ENCODE measurements around the gene KLK13. TPM values are rescaled to one million over a fixed set of nuclear protein-coding genes. Genes with fewer than 3 reads are reported as not detected.

KLK13 gene
- total RNA-seq, 2 experiments from 2014 or later: not detected

GRCh38 chr19:51027126-51027806 is 37.6 kb downstream of the KLK13 start:
- H3K27ac Mint-ChIP-seq: no peak overlapping the region
- H3K27me3 Mint-ChIP-seq: peaks cover 29% of the 10 kb centered on the region
- intact Hi-C loops (cut with DNase I, micrococcal nuclease): no loop called here
- H3K4me3 Mint-ChIP-seq: no peak overlapping the region
- ChIA-PET CTCF (interaction anchor here (0.6 to 1.5 kb wide), 2 partner anchors 10 to 39 kb away, joined by 3 read pairs; no protein-coding TSS in a partner anchor), POLR2A (no interaction called here)
- H3K36me3 Mint-ChIP-seq (ENCODE audit: low read depth): no peaks in the 10 kb centered on the region
- DNase-seq: no peak
- no peaks in the 10 kb centered on the region for H3K9me3 Mint-ChIP-seq (ENCODE audit: low read depth)
- no peak for ATAC-seq
- no peaks in the 10 kb centered on the region for H3K4me1 Mint-ChIP-seq

GRCh38 chr19:51026554-51026831 is 38.4 kb downstream of the KLK13 start, which contains the start of gene KLK11:
Gene KLK11 (minus strand): TSS chr19:51026616. CDS start chr19:51025631, 985 bp downstream.
- no peak within 1 kb of the TSS for H3K4me3 Mint-ChIP-seq
- intact Hi-C loops (cut with DNase I, micrococcal nuclease): no loop called here
- CTCF ChIA-PET: no interaction called here
- no peak for DNase-seq
- no peaks in the 10 kb centered on the region for H3K36me3 Mint-ChIP-seq (ENCODE audit: low read depth)
- H3K27me3 Mint-ChIP-seq: peaks cover 29% of the 10 kb centered on the region
- POLR2A ChIA-PET: no interaction called here
- no peak for ATAC-seq
- H3K9me3 Mint-ChIP-seq (ENCODE audit: low read depth): no peaks in the 10 kb centered on the region
- H3K27ac Mint-ChIP-seq: no peak within 1 kb of the TSS
- no peaks in the 10 kb centered on the region for H3K4me1 Mint-ChIP-seq

GRCh38 chr19:51025809-51026553 is 38.9 kb downstream of the KLK13 start:
- POLR2A ChIA-PET: no interaction called here
- H3K4me3 Mint-ChIP-seq: no peak overlapping the region
- no peaks in the 10 kb centered on the region for H3K4me1 Mint-ChIP-seq
- ATAC-seq (no peak), DNase-seq (no peak)
- H3K27me3 Mint-ChIP-seq: peaks cover 24% of the 10 kb centered on the region
- CTCF ChIA-PET: interaction anchor here (0.5 kb wide), 1 partner anchor 1269 kb away, joined by 3 read pairs; no protein-coding TSS in a partner anchor
- no peaks in the 10 kb centered on the region for H3K9me3 Mint-ChIP-seq (ENCODE audit: low read depth)
- H3K36me3 Mint-ChIP-seq (ENCODE audit: low read depth): no peaks in the 10 kb centered on the region
- no peak overlapping the region for H3K27ac Mint-ChIP-seq
- intact Hi-C loops (cut with DNase I, micrococcal nuclease): no loop called here

GRCh38 chr19:51025401-51025800 is 39.5 kb downstream of the KLK13 start:
- intact Hi-C loops (cut with DNase I, micrococcal nuclease): no loop called here
- Mint-ChIP-seq H3K9me3 (ENCODE audit: low read depth) (no peaks in the 10 kb centered on the region), H3K27me3 (peaks cover 22% of the 10 kb centered on the region), H3K4me3 (no peak overlapping the region), H3K27ac (no peak overlapping the region), H3K36me3 (ENCODE audit: low read depth) (no peaks in the 10 kb centered on the region), H3K4me1 (no peaks in the 10 kb centered on the region)
- DNase-seq (no peak), ATAC-seq (no peak)
- CTCF ChIA-PET: interaction anchor here (0.5 kb wide), 1 partner anchor 1269 kb away, joined by 3 read pairs; no protein-coding TSS in a partner anchor
- POLR2A ChIA-PET: no interaction called here

- Mint-ChIP-seq H3K4me3 (no peak overlapping the region), H3K27ac (no peak overlapping the region), H3K9me3 (ENCODE audit: low read depth) (no peaks in the 10 kb centered on the region), H3K36me3 (ENCODE audit: low read depth) (no peaks in the 10 kb centered on the region), H3K27me3 (peaks cover 27% of the 10 kb centered on the region), H3K4me1 (peaks cover 1% of the 10 kb centered on the region)
- intact Hi-C loops (cut with DNase I, micrococcal nuclease): no loop called here
- DNase-seq: no peak
- ChIA-PET POLR2A (no interaction called here), CTCF (no interaction called here)
- ATAC-seq: no peak
Measured at GRCh38 chr19:51024924-51025323, 40.0 kb downstream of the KLK13 start.

GRCh38 chr19:51023946-51024345 is 40.9 kb downstream of the KLK13 start:
- Mint-ChIP-seq H3K4me1 (peaks cover 3% of the 10 kb centered on the region), H3K4me3 (no peak overlapping the region), H3K9me3 (ENCODE audit: low read depth) (no peaks in the 10 kb centered on the region), H3K36me3 (ENCODE audit: low read depth) (no peaks in the 10 kb centered on the region), H3K27me3 (peaks cover 29% of the 10 kb centered on the region), H3K27ac (no peak overlapping the region)
- ChIA-PET CTCF (interaction anchor here (0.6 kb wide), 1 partner anchor 101 kb away, joined by 3 read pairs; no protein-coding TSS in a partner anchor), POLR2A (no interaction called here)
- intact Hi-C loops (cut with DNase I, micrococcal nuclease): no loop called here
- ATAC-seq: no peak
- no peak for DNase-seq

GRCh38 chr19:51022526-51022925 is 42.4 kb downstream of the KLK13 start:
- POLR2A ChIA-PET: no interaction called here
- H3K4me1 Mint-ChIP-seq: peaks cover 10% of the 10 kb centered on the region
- no peaks in the 10 kb centered on the region for H3K36me3 Mint-ChIP-seq (ENCODE audit: low read depth)
- no peak for DNase-seq
- H3K9me3 Mint-ChIP-seq (ENCODE audit: low read depth): no peaks in the 10 kb centered on the region
- intact Hi-C loops (cut with DNase I, micrococcal nuclease): no loop called here
- H3K27me3 Mint-ChIP-seq: peaks cover 39% of the 10 kb centered on the region
- ATAC-seq: no peak
- CTCF ChIA-PET: interaction anchor here (0.6 to 1.5 kb wide), 2 partner anchors 100 to 520 kb away, joined by 3 to 5 read pairs; no protein-coding TSS in a partner anchor
- no peak overlapping the region for H3K27ac Mint-ChIP-seq
- no peak overlapping the region for H3K4me3 Mint-ChIP-seq

- Mint-ChIP-seq H3K4me1 (peaks cover 18% of the 10 kb centered on the region), H3K36me3 (ENCODE audit: low read depth) (no peaks in the 10 kb centered on the region), H3K27ac (no peak overlapping the region), H3K4me3 (no peak overlapping the region), H3K27me3 (peaks cover 43% of the 10 kb centered on the region), H3K9me3 (ENCODE audit: low read depth) (no peaks in the 10 kb centered on the region)
- ChIA-PET POLR2A (no interaction called here), CTCF (interaction anchor here (0.6 to 1.9 kb wide), 7 partner anchors 29 to 310 kb away, joined by 3 to 10 read pairs (median 3); no protein-coding TSS in a partner anchor)
- ATAC-seq (peak; percentile 43), DNase-seq (peak; percentile 41)
- intact Hi-C loops (cut with DNase I, micrococcal nuclease): loop anchor here in 1 of 2 experiments (1.0 kb wide), 2 partner anchors 73 to 148 kb away; no protein-coding TSS in a partner anchor
Measured at GRCh38 chr19:51020988-51021651, 43.8 kb downstream of the KLK13 start.

- no peaks in the 10 kb centered on the region for H3K36me3 Mint-ChIP-seq (ENCODE audit: low read depth)
- peak within 1 kb of the TSS; percentile 12 for H3K4me3 Mint-ChIP-seq
- peaks cover 18% of the 10 kb centered on the region for H3K4me1 Mint-ChIP-seq
- no peaks in the 10 kb centered on the region for H3K9me3 Mint-ChIP-seq (ENCODE audit: low read depth)
- DNase-seq: no peak
- H3K27ac Mint-ChIP-seq: no peak within 1 kb of the TSS
- POLR2A ChIA-PET: no interaction called here
- intact Hi-C loops (cut with DNase I, micrococcal nuclease): loop anchor here in 1 of 2 experiments (5.0 kb wide), 1 partner anchor 87 kb away; no protein-coding TSS in a partner anchor
- H3K27me3 Mint-ChIP-seq: peaks cover 52% of the 10 kb centered on the region
- CTCF ChIA-PET: interaction anchor here (1.9 kb wide), 1 partner anchor 74 kb away, joined by 10 read pairs; no protein-coding TSS in a partner anchor
- no peak for ATAC-seq
Measured at GRCh38 chr19:51019544-51019925, 45.4 kb downstream of the KLK13 start, which contains the start of gene KLK10. Gene KLK10 (minus strand): TSS chr19:51019709. CDS start chr19:51019130, 579 bp downstream.

GRCh38 chr19:51018745-51019543 is 45.9 kb downstream of the KLK13 start:
- POLR2A ChIA-PET: interaction anchor here (0.5 kb wide), 1 partner anchor 215 kb away, joined by 4 read pairs; no protein-coding TSS in a partner anchor
- peak; percentile 14 for ATAC-seq

More at GRCh38 chr19:51018745-51019543, 45.9 kb downstream of the KLK13 start:
- Mint-ChIP-seq H3K27me3 (peaks cover 55% of the 10 kb centered on the region), H3K9me3 (ENCODE audit: low read depth) (no peaks in the 10 kb centered on the region), H3K27ac (no peak overlapping the region), H3K4me3 (peak overlapping the region; percentile 12), H3K4me1 (peaks cover 18% of the 10 kb centered on the region), H3K36me3 (ENCODE audit: low read depth) (no peaks in the 10 kb centered on the region)
- DNase-seq: no peak
- intact Hi-C loops (cut with DNase I, micrococcal nuclease): loop anchor here in 1 of 2 experiments (5.0 kb wide), 1 partner anchor 87 kb away; no protein-coding TSS in a partner anchor
- CTCF ChIA-PET: interaction anchor here (0.7 kb wide), 1 partner anchor 98 kb away, joined by 3 read pairs; no protein-coding TSS in a partner anchor
